ENCODE data around the gene SHC4.
"Not testable (repeated sequence)": the region's sequence is repeated elsewhere in the genome, so short reads cannot be mapped to it uniquely, and the experiment has no call there.

The SHC4 gene

GRCh38 chr15:48922046-48922445 is 41.7 kb downstream of the SHC4 start:
- DNase-seq = no peak

GRCh38 chr15:48916721-48917120 is 47.0 kb downstream of the SHC4 start:
- DNase-seq = no peak

- no peak for DNase-seq
Measured at GRCh38 chr15:48915861-48916260, 47.9 kb downstream of the SHC4 start.

- no peak for DNase-seq
Measured at GRCh38 chr15:48914717-48915116, 49.0 kb downstream of the SHC4 start.

GRCh38 chr15:48913141-48913540 is 50.6 kb downstream of the SHC4 start:
- DNase-seq = no peak

GRCh38 chr15:48910554-48910953 is 53.2 kb downstream of the SHC4 start:
- not testable (repeated sequence) for DNase-seq

- not testable (repeated sequence) for DNase-seq
Measured at GRCh38 chr15:48909313-48909712, 54.4 kb downstream of the SHC4 start.

- DNase-seq = no peak
Measured at GRCh38 chr15:48905847-48906246, 57.9 kb downstream of the SHC4 start.

GRCh38 chr15:48905216-48905615 is 58.5 kb downstream of the SHC4 start:
- no peak for DNase-seq

- DNase-seq = no peak
Measured at GRCh38 chr15:48904758-48905157, 59.0 kb downstream of the SHC4 start.

GRCh38 chr15:48899793-48900192 is 63.9 kb downstream of the SHC4 start:
- no peak for DNase-seq

GRCh38 chr15:48898446-48898845 is 65.3 kb downstream of the SHC4 start:
- DNase-seq = no peak

GRCh38 chr15:48898032-48898431 is 65.7 kb downstream of the SHC4 start:
- DNase-seq = no peak

- no peak for DNase-seq
Measured at GRCh38 chr15:48896869-48897814, 66.6 kb downstream of the SHC4 start.

GRCh38 chr15:48893311-48893710 is 70.4 kb downstream of the SHC4 start:
- no peak for DNase-seq

- no peak for DNase-seq
Measured at GRCh38 chr15:48891232-48891765, 72.4 kb downstream of the SHC4 start.

- DNase-seq = no peak
Measured at GRCh38 chr15:48890375-48890972, 73.2 kb downstream of the SHC4 start.

GRCh38 chr15:48889925-48890324 is 73.8 kb downstream of the SHC4 start:
- no peak for DNase-seq

GRCh38 chr15:48888836-48889235 is 74.9 kb downstream of the SHC4 start:
- DNase-seq = no peak

GRCh38 chr15:48888191-48888590 is 75.5 kb downstream of the SHC4 start:
- no peak for DNase-seq

GRCh38 chr15:48887144-48887543 is 76.6 kb downstream of the SHC4 start:
- no peak for DNase-seq

- no peak for DNase-seq
Measured at GRCh38 chr15:48883699-48884098, 80.0 kb downstream of the SHC4 start.

GRCh38 chr15:48880070-48880634 is 83.6 kb downstream of the SHC4 start:
- DNase-seq = no peak
